Neural crest cell (in vitro differentiated cells): ENCODE results near the gene KCNIP1. TPM values are rescaled to one million over a fixed set of nuclear protein-coding genes. Genes with fewer than 3 reads are reported as not detected.

Experiments used
- DNase-seq: peaks from one replicate; pipeline ENCODE4 v3.0.0; 2021; ENCODE audit warnings: low read depth, mixed read lengths, low spot score
- H3K27ac Mint-ChIP-seq: one replicate; pipeline ENCODE4 v1.8.0; 2021; ENCODE audit warnings: mild to moderate bottlenecking, mixed read lengths; ENCODE audit not compliant: unreplicated experiment
- H3K27me3 Mint-ChIP-seq: 2 replicates; pipeline ENCODE4 v1.8.0; 2021; ENCODE audit warnings: low read depth, mild to moderate bottlenecking, mixed read lengths
- H3K36me3 Mint-ChIP-seq: 2 replicates; pipeline ENCODE4 v1.8.0; 2021; ENCODE audit warnings: low read depth, mild to moderate bottlenecking, mixed read lengths
- H3K4me1 Mint-ChIP-seq: 2 replicates; pipeline ENCODE4 v1.8.0; 2021; ENCODE audit warnings: mixed read lengths
- H3K4me3 Mint-ChIP-seq: one replicate; pipeline ENCODE4 v1.8.0; 2021; ENCODE audit warnings: mild to moderate bottlenecking, mixed read lengths
- H3K9me3 Mint-ChIP-seq: 2 replicates; pipeline ENCODE4 v1.8.0; 2021; ENCODE audit warnings: mixed read lengths
- CTCF ChIP-seq: fragments of 200-600 bp; sonication (generic); conservative IDR thresholded peaks from 2 replicates; pipeline ENCODE4 v1.5.0; 2021; ENCODE audit warnings: antibody characterized with exemption, mild to moderate bottlenecking
- total RNA-seq: library from RNA; stranded (reverse); gene quantifications from 2 replicates; pipeline ENCODE4 v1.2.1, GENCODE V29; 2021

Gene KCNIP1
- total RNA-seq, 1 donor from 2014 or later: 0.96 TPM

- DNase-seq: no peak
- no peak overlapping the region for H3K27ac Mint-ChIP-seq
- no peaks in the 10 kb centered on the region for H3K36me3 Mint-ChIP-seq
- peaks cover 5% of the 10 kb centered on the region for H3K27me3 Mint-ChIP-seq
- H3K4me3 Mint-ChIP-seq: no peak overlapping the region
- peaks cover 10% of the 10 kb centered on the region for H3K4me1 Mint-ChIP-seq
- TF ChIP-seq CTCF: no peak
- H3K9me3 Mint-ChIP-seq: no peaks in the 10 kb centered on the region
Observed at GRCh38 chr5:170563824-170564567, 60.2 kb downstream of the KCNIP1 start.

- Mint-ChIP-seq H3K4me1 (peaks cover 10% of the 10 kb centered on the region), H3K36me3 (no peaks in the 10 kb centered on the region), H3K4me3 (no peak overlapping the region), H3K27ac (no peak overlapping the region), H3K27me3 (peaks cover 5% of the 10 kb centered on the region), H3K9me3 (no peaks in the 10 kb centered on the region)
- peak; percentile 28 for DNase-seq
- no peak for TF ChIP-seq CTCF
Observed at GRCh38 chr5:170565072-170565471, 61.3 kb downstream of the KCNIP1 start.

GRCh38 chr5:170569101-170569500, 65.3 kb downstream of the KCNIP1 start:
- Mint-ChIP-seq H3K9me3 (no peaks in the 10 kb centered on the region), H3K27ac (no peak overlapping the region), H3K4me1 (peaks cover 20% of the 10 kb centered on the region), H3K36me3 (no peaks in the 10 kb centered on the region), H3K27me3 (peaks cover 8% of the 10 kb centered on the region), H3K4me3 (no peak overlapping the region)
- DNase-seq: no peak
- no peak for TF ChIP-seq CTCF

- Mint-ChIP-seq H3K9me3 (no peaks in the 10 kb centered on the region), H3K4me1 (peaks cover 14% of the 10 kb centered on the region), H3K36me3 (no peaks in the 10 kb centered on the region), H3K4me3 (no peak overlapping the region), H3K27ac (no peak overlapping the region), H3K27me3 (peaks cover 8% of the 10 kb centered on the region)
- no peak for TF ChIP-seq CTCF
- DNase-seq: no peak
Observed at GRCh38 chr5:170570476-170570875, 66.7 kb downstream of the KCNIP1 start.

GRCh38 chr5:170571281-170571731, 67.5 kb downstream of the KCNIP1 start:
- peaks cover 14% of the 10 kb centered on the region for H3K4me1 Mint-ChIP-seq
- H3K9me3 Mint-ChIP-seq: peaks cover 3% of the 10 kb centered on the region
- TF ChIP-seq CTCF: no peak
- no peak overlapping the region for H3K4me3 Mint-ChIP-seq
- no peak for DNase-seq
- H3K27ac Mint-ChIP-seq: no peak overlapping the region
- peaks cover 8% of the 10 kb centered on the region for H3K27me3 Mint-ChIP-seq
- H3K36me3 Mint-ChIP-seq: no peaks in the 10 kb centered on the region
